GM19463 (cell line): Measurements from ENCODE around the gene KIF26A.
"Not testable (repeated sequence)": the region's sequence is repeated elsewhere in the genome, so short reads cannot be mapped to it uniquely, and the experiment has no call there.

ENCODE experiments used
- ATAC-seq: cut with Tn5 transposase; IDR thresholded peaks from one replicate; pipeline ENCODE4 v1.9.1; 2021; ENCODE audit warnings: mild to moderate bottlenecking, moderate library complexity; ENCODE audit not compliant: unreplicated experiment

KIF26A gene

DNA sequence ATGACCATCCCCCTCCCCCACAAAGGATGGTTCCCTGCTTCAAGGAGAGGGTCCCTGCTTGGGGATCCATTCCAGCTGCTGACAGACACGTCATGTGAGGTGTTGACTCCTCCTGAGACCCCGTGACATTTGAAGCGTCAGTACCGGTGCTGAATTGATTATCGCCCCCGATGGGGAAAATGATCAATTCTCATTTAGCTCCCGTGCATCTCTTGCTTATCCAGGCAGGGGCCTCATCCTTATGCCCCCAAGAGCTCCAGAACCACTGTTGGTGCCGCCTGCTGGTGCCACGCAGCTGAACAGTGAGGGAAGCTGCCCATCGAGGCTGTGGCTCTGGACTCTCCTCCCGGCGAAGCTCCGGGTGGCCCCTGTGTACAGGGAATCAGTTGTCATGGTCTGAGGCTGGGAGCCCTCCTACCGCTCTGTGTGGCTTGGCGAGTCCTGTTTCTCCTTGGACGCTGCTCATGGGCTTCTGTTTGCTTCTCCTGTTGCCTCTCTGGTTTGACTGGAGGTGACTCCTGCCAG lies 4.6 kb downstream of the KIF26A start:
- ATAC-seq, result no peak

DNA sequence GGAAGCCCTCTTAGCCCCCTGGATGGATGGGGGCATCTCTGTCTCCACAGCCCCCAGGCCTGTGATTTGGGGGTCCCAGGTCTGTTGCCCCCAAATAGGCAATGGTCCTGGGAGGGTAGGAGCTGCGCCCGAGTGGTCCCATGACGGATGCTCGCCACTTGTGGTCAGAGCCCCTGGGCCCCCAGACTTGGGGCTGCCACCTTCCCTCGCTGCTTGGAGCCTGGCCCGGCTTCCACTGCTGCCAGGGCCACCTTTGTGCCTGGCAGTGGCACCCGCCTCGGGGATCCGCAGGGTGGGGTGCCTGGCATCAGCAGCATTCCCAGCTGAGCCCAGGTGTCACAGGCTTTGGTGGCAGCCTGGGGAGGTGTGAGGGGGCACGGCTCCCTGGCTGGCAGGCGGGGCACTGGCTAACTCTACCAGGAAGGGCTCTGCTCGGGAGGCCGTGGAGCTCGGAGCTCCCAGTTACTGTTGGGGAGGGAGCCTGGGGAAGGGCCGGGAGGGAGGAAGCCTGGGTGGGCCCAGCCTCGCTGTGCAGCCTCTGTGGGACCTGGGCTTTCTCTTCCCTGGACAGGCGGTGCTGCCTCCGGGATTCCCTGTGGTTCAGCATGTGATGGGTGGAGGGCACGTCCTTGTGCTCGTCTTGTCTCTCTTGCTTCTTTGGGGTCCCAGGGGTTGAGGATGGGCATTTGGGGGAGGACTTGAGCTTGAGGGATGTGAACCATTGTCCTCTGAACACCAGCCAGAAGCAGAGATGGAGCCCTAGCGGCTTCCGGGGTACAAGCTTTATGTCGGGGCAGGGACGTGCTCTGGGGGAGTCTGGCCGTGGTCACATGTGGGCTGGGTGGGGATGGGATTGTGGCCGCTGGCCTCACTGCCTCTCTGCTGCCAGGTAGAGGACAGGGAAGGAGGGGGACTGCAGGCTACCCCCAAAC lies 5.4 kb downstream of the KIF26A start:
- ATAC-seq, result no peak

DNA sequence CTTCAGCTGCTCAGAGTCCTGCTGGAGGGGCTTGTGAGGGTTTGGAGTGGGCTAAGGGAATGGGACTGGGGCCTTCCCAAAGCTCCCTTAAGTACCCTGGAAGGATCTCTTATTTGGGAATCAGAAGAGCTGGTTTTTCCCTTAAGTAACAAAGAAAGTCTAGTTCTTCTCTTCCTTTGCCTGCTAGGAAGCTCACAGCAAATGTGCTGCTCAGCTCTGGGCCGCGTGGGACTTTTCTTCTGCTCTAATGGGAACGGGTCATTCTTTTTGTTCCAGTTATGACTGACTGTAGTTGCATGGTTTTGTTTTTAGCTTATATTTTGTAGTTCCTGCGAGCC lies 6.0 kb downstream of the KIF26A start:
- ATAC-seq, result no peak

DNA sequence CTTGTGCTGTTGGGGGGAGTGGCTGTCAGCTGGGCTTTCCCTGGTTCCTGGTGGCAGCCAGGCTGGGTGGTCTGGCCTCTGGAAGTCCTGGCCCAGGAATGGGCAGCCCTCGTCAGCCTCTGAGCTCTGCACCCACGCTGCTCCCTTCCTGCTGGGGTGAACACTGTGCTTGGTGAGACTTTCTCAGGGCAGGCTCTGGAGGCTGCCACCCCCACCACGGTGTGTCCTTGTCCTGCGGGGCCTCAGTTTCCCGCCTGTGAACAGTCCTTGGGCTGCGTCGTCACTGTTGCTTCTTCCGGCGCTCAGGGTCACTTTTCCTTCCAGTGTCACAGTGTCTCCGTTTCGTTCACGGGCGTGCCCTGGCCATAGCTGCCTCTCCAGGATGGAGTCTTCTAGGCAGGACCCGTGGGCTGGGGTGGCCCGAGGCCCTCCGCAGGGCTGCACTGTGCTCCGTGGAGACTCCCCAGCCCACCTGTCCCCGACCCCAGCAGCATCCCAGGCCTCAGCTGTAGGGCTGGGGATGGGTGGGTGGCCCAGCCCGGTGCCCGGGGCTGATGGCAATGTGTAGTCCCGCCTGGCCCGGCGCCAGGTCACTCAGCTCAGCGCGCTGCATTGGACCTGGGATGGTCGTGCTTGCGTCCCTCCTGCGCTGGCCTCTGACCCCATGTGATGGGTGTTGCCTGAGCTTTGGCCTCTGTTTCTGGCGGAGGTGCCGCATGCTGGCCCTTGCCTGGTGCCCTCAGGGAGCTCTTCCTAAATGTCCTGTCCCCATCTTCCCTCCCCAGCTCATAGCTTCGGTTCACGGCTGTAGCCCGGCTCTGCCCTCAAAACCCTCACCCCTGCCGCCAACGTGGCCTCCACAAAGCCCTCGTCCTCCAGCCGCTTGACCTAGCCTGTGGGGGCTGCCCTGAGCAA lies 6.8 kb downstream of the KIF26A start:
- ATAC-seq, result no peak

DNA sequence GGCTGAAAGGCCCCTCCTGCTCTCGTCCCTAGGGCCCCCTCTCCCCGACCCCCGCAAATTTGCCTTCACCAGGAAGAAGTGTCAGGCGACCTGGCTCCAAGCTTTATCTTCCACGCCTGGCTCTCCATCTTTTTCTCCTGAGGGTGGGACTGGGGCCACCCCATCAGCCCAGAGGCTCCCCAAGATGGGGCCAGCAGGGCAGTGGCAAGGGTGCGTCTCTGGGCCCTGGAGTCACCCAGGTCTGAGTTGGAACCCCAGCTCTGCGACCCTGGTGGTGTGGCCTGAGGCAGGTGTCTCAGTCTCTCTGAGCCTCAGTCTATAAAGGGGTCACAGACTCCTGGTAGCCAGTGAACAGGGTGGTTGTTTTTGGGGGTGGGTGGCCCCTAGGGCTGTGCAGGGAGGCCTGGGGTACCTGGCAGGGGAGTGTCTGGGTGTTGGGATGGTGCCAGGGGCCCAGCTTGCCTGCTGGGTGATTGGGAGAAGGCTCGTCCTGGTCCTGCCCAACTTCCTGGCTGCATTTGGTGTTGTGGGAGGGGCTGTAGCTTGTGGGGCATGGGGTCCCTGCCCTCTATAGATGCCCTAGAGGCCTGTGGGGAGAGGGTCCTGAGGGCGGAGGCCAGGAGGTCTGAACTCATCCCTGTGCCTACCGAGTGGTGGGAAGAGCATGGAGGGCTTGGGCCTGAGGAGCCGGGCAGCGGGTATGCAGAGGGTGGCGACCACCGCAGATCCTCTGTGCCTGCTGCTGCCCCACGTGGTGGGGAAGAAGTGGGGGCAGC lies 7.6 kb downstream of the KIF26A start:
- no peak for ATAC-seq

DNA sequence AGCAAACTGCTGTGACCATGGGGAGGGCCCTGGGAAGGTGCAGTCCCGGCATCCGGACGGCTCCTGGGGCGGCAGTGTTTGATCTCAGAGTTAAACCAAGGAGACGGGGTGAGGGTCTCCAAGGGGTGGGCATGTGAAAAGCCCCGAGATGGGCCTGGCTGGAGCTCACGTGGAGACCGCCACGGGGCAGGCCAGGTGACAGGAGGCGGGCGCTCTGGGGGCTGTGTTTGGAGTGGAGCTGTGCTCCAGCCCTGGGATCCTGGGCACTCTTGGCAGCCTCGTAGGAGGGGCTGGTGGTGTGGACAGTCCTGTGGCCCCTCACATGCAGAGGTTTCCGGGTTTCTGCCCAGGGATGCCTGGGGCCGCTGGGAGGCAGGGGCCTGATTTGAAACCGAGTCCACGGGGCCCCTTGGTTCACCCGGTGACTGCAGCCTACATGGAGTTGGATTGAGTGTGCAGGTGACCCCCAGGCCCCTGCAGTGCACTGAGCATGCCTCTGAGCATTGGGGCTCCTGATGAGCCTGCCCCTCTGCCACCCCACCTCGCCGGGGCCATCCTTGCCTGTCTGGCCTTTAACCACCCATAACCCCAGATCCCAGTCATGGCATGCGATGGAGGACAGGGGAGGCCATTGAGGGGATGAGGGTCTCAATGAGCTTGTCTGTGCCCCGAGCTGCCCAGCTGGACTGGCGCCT lies 8.4 kb downstream of the KIF26A start:
- no peak for ATAC-seq

DNA sequence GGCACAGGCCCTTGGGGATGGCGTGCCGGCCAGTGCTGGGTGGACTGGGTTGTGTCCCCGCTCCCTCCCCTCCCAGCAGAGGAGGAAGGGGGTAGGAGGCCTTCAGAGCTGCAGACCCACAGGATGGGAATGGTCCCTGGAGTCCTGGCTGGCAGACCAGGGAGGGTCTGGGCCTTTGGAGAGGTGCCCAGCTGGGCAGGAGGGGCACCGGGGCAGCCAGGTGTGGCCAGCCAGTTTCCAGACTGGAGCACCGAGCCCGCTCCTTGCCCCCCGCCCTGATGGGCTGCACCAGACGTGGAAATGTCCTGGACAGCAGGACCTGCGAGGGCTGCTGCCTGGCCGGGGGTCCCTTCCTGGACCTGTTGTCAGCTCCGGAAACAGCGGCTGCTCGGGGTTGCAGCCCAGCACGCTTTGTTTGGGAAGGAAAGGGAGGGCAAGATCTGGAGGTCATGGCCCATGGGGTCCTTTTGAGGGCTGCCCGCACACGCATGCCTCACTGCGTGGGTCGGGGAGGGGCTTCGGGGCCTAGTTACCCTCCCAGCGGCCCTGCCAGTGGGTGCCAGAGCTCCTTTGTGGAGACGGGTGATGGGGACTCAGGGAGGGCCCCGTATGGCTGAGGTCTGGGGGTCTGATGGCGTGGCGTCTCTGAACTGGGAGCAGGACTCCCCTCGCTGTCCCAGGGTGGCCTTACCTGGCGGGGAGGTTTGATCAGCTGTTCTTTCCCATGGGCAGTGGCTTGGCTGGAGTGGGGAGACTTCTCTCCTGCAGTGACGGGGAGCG lies 9.1 kb downstream of the KIF26A start:
- no peak for ATAC-seq

DNA sequence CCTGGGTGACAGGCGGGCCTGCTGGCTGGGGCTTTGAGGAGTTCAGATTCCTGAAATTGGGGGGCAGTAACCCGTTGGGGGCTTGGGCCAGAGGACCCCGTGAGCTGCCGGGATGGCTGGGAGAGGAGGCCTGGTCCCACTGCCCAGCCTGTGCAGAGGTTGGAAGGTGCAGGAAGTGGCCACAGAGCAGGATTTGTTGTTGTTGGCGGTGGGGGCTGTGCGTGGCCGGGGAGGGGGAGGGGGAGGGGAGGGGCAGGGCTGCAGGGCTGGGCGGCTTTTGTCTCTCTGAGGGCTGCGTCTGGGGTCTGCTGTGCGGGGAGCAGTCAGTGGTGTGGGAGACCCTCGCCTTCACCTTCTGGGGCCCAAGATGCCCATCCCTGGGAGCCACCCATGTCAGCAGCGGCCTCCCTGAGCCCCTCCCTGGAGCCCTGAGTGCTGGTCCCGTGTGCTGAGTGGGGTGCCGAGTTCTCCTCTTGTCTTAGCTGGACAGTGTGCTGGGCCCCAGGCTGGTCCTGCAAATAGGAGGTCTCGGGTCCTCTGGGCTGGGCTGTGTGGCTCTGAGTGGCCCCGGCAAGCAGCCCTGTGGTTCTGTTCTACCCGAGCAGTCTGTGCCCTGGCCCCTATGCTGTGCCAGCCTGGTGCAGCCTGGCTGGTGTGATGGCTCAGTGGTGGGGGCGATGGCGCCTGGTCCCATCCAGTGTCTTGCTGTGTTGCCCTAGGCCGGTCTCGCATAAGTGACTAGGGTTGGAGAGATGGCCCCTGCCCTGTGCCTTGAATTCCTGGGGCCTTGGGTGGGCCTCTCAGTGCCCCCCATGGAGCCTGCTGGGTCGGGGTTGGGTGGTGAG lies 10.3 kb downstream of the KIF26A start:
- ATAC-seq, result no peak

DNA sequence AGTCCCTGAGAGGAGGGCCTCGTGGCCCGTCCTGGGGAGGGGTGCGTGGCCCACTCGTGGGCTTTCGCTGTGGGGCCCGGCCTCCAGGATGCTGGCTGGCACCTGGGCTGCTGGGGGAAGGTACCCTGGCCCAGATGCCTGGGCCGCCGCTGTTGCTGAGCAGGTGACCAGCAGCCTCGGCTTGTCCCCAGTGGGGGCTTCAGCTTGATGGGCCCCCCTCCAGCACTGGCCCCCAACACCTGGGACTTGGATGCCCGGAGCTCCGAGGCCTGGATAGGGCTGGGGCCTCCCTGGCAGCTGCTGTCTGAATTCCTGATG lies 10.8 kb downstream of the KIF26A start:
- ATAC-seq, result no peak

DNA sequence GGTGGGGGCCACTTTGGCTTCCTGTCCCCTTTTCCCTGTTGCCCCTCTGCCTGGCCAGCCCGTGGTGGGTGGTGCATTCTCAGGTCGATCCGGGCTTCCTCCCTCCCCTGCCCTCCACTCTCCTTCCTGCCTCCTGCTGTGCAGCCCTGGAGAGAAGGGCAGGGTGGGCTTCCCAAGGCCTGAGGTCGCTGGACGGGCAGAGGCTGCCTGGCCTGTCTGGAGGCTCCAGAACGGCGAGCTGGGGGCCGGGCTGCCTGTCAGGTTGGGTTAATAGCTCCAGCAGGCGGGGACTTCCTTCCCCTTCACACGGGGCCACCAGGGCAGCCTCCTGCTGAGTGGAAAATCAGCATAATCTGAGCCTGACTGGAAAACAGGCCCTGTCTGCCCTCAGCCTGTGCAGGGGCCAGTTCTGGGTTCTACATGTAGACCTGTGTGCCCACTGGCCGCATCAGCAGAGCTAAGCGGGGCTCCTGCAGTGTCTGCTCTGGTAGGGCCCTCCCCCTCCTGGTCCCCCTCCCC lies 11.3 kb downstream of the KIF26A start:
- ATAC-seq, result no peak

DNA sequence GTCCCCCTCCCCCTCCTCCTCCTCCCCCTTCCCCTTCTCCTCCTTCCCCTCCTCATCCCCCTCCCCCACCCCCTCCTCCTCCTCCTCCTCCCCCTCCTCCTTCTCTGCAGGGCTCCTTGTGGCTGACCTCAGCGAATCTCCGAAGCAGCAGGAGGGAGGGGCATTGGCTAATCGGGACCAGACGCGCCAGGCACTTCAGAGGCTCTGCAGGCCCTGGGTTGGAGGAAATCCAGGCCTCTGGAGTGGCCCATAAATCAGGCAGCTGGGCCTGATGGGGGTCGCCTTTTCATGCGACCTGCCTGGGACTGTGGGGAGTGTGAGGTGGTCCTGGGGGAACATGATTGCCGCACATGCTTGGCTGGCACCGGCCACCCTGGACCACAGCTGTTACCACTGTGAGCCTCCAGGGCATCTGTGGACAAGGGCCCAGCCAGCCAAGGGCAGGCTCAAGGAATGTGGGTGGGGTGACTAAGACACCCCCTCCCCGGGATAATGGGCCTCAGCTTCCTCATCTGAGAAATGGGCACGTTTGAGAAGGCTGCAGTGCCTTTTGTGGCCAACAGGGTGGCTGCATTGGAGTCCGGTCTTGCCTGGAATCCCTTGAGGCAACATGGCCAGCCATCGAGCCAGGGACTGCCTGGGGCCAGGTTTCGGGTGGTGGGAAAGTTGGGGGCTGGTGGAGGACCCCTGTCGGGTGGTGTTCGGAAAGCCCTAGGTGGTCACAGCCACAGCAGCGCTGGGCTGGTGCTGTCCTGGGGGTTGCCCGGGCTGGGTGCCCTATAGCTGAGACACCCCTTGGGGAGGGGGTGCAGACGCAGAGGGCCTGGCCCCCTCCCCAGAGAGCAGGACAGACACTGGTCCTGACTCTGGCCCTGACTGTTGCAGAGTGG lies 12.0 kb downstream of the KIF26A start:
- no peak for ATAC-seq

DNA sequence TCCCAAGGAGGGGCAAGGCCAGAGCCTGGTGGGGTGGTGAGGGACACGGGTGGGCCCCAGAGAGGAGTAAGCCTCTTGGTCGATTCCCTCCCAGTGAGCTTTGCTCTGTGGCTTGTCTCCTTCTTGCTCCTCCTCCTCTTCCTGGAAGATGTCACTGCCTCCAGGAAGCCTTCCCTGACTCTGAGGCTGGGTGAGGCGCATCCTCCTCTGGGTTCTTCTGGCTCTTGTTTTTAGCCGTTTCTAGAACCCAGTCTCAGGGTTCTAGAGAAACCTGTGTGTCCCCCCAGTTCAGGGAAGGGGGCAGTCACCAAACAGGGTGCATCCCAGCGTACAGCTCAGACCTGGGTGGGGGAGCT lies 12.6 kb downstream of the KIF26A start:
- ATAC-seq, result no peak

DNA sequence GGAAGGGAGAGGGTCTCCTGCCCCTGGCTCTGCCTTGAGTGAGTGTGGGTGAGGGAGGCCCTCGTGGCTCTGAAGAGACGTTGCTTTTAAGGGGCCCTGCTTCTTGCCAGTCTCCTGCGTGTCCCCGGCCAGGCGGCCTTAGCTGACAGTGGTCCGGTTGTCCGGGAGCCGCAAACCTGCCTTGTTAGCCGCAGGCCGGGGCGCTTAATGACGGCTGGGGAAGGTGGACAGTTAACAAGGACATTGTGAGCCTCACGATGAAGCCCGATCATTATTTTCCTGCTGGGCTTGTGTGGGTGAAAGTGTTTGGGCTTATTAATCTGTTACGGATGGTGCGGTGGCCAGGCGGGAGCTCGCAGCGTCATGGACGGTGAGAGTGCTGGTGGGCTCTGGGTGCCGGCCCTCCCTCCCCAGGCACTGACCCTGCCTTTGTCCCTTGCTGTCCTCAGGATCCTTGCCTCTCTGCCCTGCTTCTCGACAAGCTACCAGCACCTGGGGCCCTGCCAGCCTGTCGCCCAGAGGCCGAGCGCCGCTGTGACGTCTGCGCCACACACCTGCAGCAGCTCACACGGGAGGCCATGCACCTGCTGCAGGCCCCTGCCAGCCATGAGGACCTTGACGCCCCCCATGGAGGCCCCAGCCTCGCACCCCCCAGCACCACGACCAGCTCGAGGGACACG lies 13.3 kb downstream of the KIF26A start:
- no peak for ATAC-seq

DNA sequence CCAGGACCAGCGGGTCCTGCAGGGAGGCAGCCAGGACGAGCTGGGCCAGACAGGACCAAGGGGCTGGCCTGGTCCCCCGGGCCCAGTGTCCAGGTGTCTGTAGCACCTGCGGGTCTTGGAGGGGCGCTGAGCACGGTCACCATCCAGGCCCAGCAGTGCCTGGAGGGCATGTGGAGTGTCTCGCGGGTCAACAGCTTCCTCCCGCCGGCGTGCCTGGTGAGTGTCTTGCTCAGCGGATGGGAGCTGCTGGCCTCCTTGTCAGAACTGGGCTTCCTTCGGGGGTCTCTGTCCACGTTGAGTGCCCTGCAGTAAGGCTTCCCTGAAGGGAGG lies 13.8 kb downstream of the KIF26A start:
- no peak for ATAC-seq

DNA sequence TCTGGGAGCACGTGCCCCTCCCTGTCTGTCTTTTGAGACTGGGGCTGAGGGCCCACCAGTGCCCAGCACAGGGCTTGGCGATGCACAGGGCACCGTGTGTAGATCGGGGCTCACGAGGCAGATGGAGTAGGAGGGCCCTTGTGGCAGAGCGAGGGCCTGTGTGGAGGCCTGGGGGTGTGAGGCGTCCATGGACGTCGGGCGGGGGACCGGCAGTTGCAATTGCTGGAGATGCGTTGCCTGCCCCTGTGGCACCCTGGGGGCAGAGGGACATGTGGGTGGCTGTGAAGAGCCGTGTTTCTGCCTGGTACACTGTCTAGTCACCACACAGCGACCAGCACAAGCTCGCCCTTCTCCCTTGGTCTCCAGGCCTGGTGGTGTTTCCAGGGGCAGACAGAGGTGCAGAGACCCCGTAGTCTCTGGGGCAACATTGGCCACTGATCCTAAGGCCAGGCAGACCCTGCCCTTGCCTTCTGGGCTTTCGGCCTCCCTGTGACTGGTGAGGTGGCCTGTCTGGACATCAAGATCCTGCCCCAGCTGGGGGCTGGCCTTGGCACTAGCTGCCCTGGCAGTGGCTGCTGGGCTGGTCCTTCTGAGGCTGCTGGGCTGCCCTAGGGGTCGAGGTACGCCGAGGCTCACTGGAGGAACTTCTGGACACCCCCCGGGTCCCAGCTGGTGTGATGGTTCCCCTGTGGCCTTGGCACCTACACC lies 14.5 kb downstream of the KIF26A start:
- ATAC-seq, result no peak

DNA sequence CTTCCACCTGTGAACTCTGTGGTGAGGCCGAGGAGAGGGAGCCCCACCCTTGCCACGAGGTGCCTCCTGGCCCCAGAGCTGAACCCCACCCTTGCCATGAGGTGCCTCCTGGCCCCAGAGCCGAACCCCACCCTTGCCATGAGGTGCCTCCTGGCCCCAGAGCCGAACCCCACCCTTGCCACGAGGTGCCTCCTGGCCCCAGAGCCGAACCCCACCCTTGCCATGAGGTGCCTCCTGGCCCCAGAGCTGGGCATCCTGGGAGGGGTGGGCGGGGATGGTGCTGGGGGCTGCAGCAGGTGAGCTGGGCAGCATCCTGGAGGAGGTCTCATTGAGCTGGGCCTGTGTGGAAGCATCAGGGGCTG lies 15.0 kb downstream of the KIF26A start:
- not testable (repeated sequence) for ATAC-seq

DNA sequence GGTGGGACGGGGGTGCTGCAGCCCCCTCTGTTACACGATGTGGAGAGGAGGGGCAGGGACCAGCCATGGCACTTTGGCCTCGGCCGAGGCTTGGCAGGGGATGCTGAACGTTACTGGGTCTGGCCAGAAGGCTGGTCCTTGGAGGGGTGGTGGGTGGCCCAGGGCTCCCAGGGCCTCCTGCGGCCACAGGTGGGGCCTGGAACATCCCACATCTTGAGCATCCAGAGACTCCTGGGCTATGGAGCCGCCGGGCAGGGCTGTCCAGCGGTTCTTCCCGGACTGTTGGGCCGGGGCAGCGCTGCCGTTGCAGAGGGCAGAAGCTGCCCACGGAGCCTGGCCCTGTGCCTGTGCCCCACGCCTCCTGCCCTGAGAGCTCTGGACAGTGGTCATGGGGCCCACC lies 15.9 kb downstream of the KIF26A start:
- ATAC-seq, result no peak
